T47D (cell line): Measurements from ENCODE around the gene RSPO4.

ENCODE experiments used
- DNase-seq, 2 experiments: peaks; one replicate each; pipeline versions ENCODE4 v3.0.0 to v3.0.0-alpha.2; 2011 to 2012; ENCODE audit warnings: low read depth in 1 of 2, low spot score in 1 of 2
- JUND ChIP-seq: IDR thresholded peaks from 2 replicates; pipeline ENCODE4 v1.6.1; 2012; ENCODE audit warnings: low read depth
- in situ Hi-C: cut with HindIII; loops from 2 replicates; pipeline ENCODE4 v1.10.0; 2016; ENCODE audit warnings: low sequenced_read_pairs, low pct_unique_long_range_greater_than_20kb

The RSPO4 gene

DNA sequence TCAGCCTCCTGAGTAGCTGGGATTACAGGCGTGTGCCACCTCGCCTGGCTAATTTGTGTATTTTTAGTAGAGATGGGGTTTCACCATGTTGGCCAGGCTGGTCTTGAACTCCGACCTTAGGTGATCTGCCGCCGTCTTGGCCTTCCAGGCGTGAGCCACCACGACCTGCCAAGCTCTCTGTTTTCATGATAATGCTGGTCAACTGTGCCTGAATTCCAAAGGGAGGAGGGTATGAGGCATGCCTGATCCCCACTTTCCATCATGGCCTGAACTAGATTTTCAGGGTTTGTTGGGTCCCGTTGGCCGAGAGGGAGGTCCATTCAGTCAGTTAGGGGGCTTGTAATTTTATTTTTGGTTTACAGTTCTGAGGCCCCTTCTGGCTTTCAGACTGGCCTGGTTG lies 58.0 kb downstream of the RSPO4 start:
- in situ Hi-C loops = no loop called here

GRCh38 chr20:942611-943010 lies 59.5 kb downstream of the RSPO4 start:
- no peak for TF ChIP-seq JUND
- DNase-seq = no peak
- in situ Hi-C loops = no loop called here

More for the DNA sequence above, 58.0 kb downstream of the RSPO4 start:
- no peak for DNase-seq
- no peak for TF ChIP-seq JUND

- TF ChIP-seq JUND = no peak
- DNase-seq = no peak
- in situ Hi-C loops = no loop called here
Observed at GRCh38 chr20:940926-941325, 61.2 kb downstream of the RSPO4 start.

DNA sequence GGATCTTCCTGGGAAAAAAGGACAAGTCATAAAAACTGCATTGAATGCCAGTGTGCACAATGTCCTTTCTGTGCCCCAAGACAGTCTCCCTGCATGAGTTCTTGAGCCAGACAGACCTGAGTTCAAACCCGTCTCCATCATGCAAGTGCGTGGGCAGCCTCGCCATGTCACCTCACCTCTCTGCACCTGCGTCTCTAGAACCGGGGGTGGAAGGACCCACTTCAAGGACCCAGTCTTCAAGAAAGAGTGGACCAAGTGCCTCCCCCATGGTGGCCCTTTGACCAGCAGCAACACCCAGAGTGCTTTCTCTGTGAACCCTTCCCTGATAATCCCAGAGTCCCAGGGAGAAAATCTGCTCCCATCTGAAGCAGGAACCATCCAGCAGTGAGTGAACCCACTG lies 62.5 kb downstream of the RSPO4 start:
- no peak for TF ChIP-seq JUND
- DNase-seq = no peak
- in situ Hi-C loops = no loop called here

DNA sequence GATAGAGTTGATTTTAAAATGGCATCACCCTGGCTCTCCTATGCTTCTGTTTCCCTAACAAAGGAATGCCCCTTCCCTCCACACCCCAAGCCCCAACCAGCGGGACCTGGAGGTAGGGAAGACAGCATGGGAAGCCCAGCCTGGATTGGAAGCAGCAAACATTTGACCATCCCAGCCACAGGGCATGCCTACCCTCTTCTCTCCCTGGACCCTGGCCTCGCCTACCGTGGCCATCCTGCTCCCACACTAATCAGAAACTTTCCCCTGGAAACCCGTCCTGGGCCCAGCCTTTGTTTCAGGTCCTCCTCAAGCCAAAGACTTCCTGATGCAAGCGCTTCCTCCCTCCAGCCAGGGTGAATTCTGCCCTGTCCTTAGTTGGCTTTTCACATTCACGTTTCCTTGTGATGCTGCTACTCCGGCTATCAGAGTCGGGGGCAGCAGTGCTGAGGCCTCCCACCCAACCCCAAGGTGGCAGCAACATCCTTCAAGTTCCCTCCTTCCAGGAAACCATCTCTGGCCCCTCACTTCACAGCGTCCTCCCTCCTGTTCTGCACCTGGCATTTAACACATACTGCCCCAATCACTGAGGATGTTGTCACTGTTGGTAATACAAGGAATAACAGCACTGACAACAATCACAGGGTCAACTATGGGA lies 67.8 kb downstream of the RSPO4 start:
- in situ Hi-C loops = no loop called here
- DNase-seq = no peak
- no peak for TF ChIP-seq JUND

- in situ Hi-C loops = no loop called here
- no peak for DNase-seq
- TF ChIP-seq JUND = no peak
Observed at GRCh38 chr20:933029-933428, 69.1 kb downstream of the RSPO4 start.

DNA sequence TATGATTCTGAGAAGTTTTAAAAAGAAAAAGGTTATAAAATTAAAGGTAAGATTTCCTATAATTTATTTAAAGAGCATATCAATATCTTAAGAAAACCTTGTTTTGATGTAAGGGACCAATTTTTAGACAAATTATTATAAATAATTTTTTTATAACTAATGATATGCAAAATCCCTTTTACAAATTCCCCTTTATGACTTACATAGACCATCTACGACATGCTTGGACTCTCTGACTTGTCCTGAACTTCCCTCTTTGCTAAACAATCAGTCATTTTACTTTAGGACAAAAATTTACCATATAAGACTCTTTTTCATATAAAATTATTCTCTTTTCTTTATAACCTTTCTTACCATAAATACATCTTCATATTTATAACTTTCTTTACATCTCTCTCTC lies 70.7 kb downstream of the RSPO4 start:
- in situ Hi-C loops = no loop called here
- TF ChIP-seq JUND = no peak
- peak in 1 of 2 experiments; percentile 43 for DNase-seq

DNA sequence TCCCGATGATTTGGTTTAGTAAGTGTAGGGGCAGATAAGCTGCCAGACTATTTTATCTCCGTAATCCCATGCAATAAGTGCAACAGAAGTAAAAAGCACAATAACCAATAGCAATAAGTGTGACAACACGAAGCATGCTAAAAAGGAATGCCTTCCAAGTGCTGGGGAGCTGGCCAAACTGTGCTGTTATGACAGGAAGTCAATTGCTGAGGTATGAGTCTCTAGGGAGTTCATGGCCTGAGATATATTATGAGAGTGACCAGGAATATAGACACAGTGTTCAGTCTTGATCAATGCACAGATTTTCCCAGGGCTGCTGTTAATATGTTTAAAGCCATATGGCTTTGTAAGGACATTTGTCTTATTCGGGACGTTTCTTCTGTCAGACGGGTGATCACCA lies 75.4 kb downstream of the RSPO4 start:
- in situ Hi-C loops = no loop called here
- DNase-seq = no peak
- no peak for TF ChIP-seq JUND

DNA sequence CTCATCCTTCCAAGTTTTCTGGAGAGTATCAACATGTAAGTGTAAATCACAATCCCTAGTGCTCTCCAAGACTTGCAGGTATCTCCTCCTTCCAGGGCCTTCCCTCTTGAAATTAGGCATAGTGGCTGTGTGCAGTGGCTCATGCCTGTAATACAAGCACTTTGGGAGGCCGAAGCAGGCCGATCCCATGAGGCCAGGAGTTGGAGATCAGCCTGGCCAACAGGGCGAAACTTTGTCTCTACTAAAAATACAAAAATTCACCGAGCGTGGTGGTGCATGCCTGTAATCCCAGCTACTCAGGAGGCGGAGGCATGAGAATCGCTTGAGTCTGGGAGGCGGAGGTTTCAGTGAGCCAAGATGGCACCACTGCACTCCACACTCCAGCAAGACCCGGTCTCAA lies 76.6 kb downstream of the RSPO4 start:
- in situ Hi-C loops = no loop called here
- DNase-seq = no peak
- TF ChIP-seq JUND = no peak

- TF ChIP-seq JUND = no peak
- in situ Hi-C loops = no loop called here
- no peak for DNase-seq
Observed at GRCh38 chr20:924639-925038, 77.5 kb downstream of the RSPO4 start.

DNA sequence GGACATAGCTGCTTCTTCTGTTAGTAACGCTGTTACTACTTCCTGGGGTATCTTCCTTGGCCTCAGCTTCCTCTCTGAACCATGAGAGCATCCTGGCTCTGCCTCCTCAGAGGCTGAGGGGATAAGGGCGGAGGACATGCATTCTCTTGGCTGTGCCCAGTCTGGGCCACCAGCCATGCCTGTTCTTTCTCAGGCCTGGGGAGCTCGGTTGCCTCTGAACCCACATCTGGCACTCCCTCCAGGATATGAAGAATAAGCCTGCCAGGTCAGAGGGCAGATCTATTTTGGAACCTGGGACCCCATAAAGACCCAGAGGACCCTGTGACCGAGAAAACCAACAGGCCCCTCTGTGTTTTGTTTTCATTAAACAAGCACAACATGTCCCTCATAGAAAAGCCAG lies 79.3 kb downstream of the RSPO4 start:
- in situ Hi-C loops = no loop called here
- no peak for DNase-seq
- no peak for TF ChIP-seq JUND

- DNase-seq = no peak
- in situ Hi-C loops = no loop called here
- TF ChIP-seq JUND = no peak
Observed at GRCh38 chr20:921068-921467, 81.0 kb downstream of the RSPO4 start.

GRCh38 chr20:920311-920710 lies 81.8 kb downstream of the RSPO4 start:
- DNase-seq = no peak
- TF ChIP-seq JUND = no peak
- in situ Hi-C loops = no loop called here

- no peak for TF ChIP-seq JUND
- DNase-seq = no peak
- in situ Hi-C loops = no loop called here
Observed at GRCh38 chr20:919491-919916, 82.6 kb downstream of the RSPO4 start.
